Measurements from ENCODE around the gene PHF24.

- no peak for TF ChIP-seq HDGF (IDR thresholded peaks at IDR 0.05; ENCODE audit: borderline replicate concordance)
- TF ChIP-seq FOXM1 (IDR thresholded peaks at IDR 0.05; ENCODE audit: borderline replicate concordance): no peak
- no peak for TF ChIP-seq FOXK2 (IDR thresholded peaks at IDR 0.05)
- no peak for TF ChIP-seq SP1 (IDR thresholded peaks at IDR 0.05)
- no peak for TF ChIP-seq ARNT (IDR thresholded peaks at IDR 0.05)
- no peak for TF ChIP-seq ELF4 (IDR thresholded peaks at IDR 0.05)
- no peak for TF ChIP-seq LEF1 (IDR thresholded peaks at IDR 0.05; ENCODE audit: borderline replicate concordance)
Measured at GRCh38 chr9:35027374-35027773, 69.3 kb downstream of the PHF24 start.
